KOPT-K1 (cell line): ENCODE data around the gene PROZ.

ENCODE experiments used
- H3K27ac ChIP-seq: fragments of 200-600 bp; sonication (generic); 2 replicates; pipeline ENCODE4 v1.5.1; 2016; ENCODE audit warnings: antibody characterized with exemption, mild to moderate bottlenecking, low read depth, low read length; ENCODE audit not compliant: poor library complexity, severe bottlenecking
- H3K36me3 ChIP-seq: fragments of 200-600 bp; sonication (generic); 2 replicates; pipeline ENCODE4 v1.5.1; 2017; ENCODE audit warnings: antibody characterized with exemption, mild to moderate bottlenecking, low read length, moderate library complexity; ENCODE audit not compliant: insufficient read depth
- H3K9me3 ChIP-seq: fragments of 200-600 bp; sonication (generic); 2 replicates; pipeline ENCODE4 v1.5.1; 2017; ENCODE audit warnings: antibody characterized with exemption, low read length, mild to moderate bottlenecking; ENCODE audit not compliant: insufficient read depth, poor library complexity, severe bottlenecking

The PROZ gene

DNA sequence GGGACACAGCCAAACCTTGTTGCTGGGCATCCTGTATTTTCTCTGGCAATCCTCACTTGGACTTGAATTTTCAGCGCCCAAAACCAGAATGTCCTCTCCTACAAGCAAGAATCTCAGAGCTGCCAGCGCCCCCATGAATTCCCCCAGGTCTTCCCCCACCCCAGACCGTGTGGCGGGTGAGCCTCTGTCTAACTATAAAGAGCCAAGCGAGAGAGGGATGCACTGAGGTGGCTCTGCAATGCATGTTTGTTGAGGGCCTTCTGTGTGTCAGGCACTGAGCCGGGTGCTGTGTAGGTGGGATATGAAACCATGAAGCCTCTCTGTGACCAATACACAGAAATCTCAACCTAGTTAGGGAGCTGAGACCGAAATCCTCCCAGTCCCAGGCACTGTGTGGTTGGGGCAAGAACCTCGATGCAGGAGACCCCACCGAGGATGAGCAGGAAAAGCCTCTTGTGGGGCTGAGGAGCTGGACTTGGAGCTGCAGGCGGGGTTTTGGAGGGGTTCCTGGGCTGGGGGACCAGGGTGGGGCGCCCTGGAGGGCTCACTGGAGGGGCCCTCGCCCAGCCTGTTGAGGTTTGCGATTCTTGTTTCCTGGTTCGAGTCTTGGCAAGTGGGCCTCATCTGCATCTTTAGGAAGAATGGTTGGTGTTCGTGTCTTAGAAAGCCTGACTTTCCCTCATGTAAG lies 12.4 kb upstream of the PROZ start:
- no peaks in the 10 kb centered on the region for H3K9me3 ChIP-seq
- no peak overlapping the region for H3K27ac ChIP-seq
- no peaks in the 10 kb centered on the region for H3K36me3 ChIP-seq

DNA sequence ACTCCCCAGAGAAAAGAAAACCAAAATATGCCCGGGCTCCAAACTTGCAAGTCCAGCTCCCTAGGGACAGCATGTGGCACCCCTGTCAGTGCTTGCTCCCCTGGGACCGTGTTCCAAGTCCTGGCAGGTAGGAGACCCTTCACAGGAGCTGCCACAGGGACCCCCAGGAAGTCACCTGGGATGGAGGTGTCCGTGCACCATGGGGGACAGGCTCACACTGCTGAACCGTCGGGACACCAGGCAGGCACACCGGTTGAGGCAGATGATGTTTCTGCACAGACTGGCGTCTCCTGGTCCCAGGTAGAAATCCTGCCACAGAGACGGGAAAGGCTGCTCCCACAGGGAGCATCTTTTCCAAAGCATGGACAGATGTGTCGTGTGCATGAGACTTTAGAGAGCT lies 11.7 kb upstream of the PROZ start:
- Histone ChIP-seq H3K36me3 (no peaks in the 10 kb centered on the region), H3K27ac (no peak overlapping the region), H3K9me3 (no peaks in the 10 kb centered on the region)

GRCh38 chr13:113147206-113147605 lies 11.2 kb upstream of the PROZ start:
- Histone ChIP-seq H3K27ac (no peak overlapping the region), H3K36me3 (no peaks in the 10 kb centered on the region), H3K9me3 (no peaks in the 10 kb centered on the region)

GRCh38 chr13:113148407-113148806 lies 10.0 kb upstream of the PROZ start:
- Histone ChIP-seq H3K36me3 (no peaks in the 10 kb centered on the region), H3K27ac (no peak overlapping the region), H3K9me3 (no peaks in the 10 kb centered on the region)

DNA sequence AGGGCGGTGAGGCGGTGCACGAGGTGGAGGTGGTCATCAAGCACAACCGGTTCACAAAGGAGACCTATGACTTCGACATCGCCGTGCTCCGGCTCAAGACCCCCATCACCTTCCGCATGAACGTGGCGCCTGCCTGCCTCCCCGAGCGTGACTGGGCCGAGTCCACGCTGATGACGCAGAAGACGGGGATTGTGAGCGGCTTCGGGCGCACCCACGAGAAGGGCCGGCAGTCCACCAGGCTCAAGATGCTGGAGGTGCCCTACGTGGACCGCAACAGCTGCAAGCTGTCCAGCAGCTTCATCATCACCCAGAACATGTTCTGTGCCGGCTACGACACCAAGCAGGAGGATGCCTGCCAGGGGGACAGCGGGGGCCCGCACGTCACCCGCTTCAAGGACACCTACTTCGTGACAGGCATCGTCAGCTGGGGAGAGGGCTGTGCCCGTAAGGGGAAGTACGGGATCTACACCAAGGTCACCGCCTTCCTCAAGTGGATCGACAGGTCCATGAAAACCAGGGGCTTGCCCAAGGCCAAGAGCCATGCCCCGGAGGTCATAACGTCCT lies 9.4 kb upstream of the PROZ start:
- no peaks in the 10 kb centered on the region for H3K9me3 ChIP-seq
- no peak overlapping the region for H3K27ac ChIP-seq
- H3K36me3 ChIP-seq = no peaks in the 10 kb centered on the region

GRCh38 chr13:113149711-113150549 lies 8.5 kb upstream of the PROZ start:
- Histone ChIP-seq H3K9me3 (no peaks in the 10 kb centered on the region), H3K36me3 (no peaks in the 10 kb centered on the region), H3K27ac (no peak overlapping the region)

- H3K27ac ChIP-seq = no peak overlapping the region
- no peaks in the 10 kb centered on the region for H3K9me3 ChIP-seq
- H3K36me3 ChIP-seq = no peaks in the 10 kb centered on the region
Measured at GRCh38 chr13:113150550-113151365, 7.7 kb upstream of the PROZ start.

DNA sequence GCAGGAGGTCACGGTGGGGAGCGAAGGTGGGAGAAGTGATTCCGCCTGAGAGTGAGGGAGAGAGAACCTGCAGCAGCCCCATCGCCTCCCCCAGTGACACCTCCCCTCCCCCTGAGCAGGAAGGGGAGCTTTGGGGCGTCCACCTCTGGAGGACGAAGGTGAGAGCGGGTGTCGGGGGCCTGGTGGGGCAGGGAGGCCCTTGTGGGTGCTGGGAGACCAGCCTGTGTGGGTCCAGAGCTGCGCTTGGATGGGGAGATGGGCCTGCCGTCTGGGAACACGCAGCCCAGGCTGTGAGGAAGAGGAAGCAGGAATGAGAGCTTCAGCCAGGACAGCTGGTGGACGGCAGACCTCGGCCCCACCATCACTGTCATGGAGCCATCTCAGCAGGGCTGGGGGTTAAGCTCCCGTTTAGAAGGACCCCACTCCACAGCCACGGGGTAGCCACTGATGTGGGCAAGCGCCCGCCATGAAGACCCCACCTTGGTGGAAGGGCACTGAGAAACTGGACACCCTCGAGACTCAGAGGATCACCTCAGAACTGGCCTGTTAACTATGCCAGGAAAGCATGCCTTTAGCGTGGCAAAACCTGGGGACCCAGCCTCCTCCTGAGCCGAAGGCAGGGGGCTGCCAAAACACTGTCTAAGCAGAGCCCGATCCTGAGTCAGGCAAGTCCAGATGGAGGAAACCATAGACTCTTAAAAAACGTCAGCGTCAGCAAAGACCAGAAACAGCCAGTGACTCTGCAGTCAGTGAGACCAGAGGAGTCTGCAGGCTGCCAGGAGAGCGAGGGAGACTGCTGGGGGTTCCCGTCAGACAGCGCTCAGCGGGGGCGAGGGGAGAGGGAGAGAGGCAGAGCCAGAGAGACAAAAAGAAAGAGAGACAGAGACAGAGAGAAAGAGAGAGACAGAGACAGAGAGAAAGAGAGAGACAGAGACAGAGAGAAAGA lies 6.4 kb upstream of the PROZ start:
- peaks cover 4% of the 10 kb centered on the region for H3K9me3 ChIP-seq
- no peaks in the 10 kb centered on the region for H3K36me3 ChIP-seq
- H3K27ac ChIP-seq = no peak overlapping the region

GRCh38 chr13:113152691-113152983 lies 5.8 kb upstream of the PROZ start:
- no peaks in the 10 kb centered on the region for H3K36me3 ChIP-seq
- H3K9me3 ChIP-seq = peaks cover 4% of the 10 kb centered on the region
- H3K27ac ChIP-seq = no peak overlapping the region

GRCh38 chr13:113152984-113153809 lies 5.3 kb upstream of the PROZ start:
- Histone ChIP-seq H3K36me3 (no peaks in the 10 kb centered on the region), H3K9me3 (peaks cover 4% of the 10 kb centered on the region), H3K27ac (peak overlapping the region; percentile 47)

DNA sequence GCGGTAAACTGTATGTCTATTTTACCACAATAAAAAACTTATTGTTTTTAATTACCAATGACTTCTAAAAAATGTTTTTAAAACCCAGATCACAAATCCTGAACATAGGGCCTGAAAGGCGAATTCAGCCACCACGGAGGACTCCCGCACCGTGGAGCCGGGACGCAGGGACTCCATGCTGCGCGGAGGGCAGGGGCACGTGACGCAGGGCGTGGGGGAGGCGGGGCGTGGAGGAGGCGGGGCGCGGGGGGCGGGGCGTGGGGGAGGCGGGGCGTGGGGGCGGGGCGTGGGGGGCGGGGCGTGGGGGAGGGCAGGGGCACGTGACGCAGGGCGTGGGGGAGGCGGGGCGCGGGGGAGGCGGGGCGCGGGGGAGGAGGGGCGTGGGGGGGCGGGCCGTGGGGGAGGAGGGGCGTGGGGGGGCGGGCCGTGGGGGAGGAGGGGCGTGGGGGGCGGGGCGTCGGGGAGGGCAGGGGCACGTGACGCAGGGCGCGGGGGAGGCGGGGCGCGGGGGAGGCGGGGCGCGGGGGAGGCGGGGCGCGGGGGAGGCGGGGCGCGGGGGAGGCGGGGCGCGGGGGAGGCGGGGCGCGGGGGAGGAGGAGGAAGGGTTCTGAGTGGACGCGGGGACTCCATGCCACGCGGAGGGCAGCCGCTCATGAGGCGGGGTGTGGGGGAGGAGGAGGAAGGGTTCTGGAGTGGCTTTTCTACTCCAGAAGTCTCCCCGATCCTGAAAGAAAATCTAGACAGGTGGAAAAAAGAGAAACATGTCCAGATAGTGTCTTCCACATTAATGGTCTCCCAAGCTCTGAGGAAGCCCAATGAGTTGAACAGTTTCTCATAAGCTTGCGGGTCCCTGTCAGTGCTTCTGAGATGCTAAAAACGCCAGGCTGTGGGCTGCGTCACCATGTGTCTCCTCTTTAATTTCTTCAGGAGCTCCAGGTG lies 4.4 kb upstream of the PROZ start:
- Histone ChIP-seq H3K27ac (peak overlapping the region; percentile 47), H3K36me3 (no peaks in the 10 kb centered on the region)

GRCh38 chr13:113155201-113155600 lies 3.2 kb upstream of the PROZ start:
- Histone ChIP-seq H3K9me3 (peaks cover 4% of the 10 kb centered on the region), H3K36me3 (no peaks in the 10 kb centered on the region), H3K27ac (no peak overlapping the region)

More for the DNA sequence above, 4.4 kb upstream of the PROZ start:
- peaks cover 4% of the 10 kb centered on the region for H3K9me3 ChIP-seq
